Activated CD4-positive, CD25-positive, alpha-beta regulatory T cell treated with anti-CD3 and anti-CD28 coated beads, Interleukin-2, amount 50 U/mL, for 16 hours (primary cell): ENCODE results near the gene NUMA1.

Experiments
- DNase-seq: peaks from one replicate; pipeline ENCODE4 v3.0.0-alpha.2; 2020; ENCODE audit warnings: low read depth, low spot score

The NUMA1 gene

DNA sequence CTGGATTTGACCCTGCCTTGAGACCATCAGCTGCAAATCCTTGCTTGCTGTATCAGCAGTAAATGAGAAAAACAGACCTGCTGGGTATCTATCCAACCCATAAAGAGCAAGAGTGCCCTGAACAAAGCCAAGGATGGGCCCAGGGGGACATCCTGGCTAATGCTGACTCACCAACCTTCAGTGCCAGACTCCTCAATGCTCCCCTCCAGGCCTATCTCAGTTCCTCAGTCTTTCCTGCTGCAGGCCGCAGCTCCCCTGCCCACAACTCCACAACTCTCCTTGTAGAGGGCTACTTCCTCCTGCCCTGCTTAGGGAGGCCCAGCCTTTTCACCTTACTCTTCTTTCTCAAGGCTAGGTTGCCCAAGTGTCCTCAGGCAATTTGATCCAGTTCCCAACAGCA, 20.1 kb upstream of the NUMA1 start:
- no peak for DNase-seq

DNA sequence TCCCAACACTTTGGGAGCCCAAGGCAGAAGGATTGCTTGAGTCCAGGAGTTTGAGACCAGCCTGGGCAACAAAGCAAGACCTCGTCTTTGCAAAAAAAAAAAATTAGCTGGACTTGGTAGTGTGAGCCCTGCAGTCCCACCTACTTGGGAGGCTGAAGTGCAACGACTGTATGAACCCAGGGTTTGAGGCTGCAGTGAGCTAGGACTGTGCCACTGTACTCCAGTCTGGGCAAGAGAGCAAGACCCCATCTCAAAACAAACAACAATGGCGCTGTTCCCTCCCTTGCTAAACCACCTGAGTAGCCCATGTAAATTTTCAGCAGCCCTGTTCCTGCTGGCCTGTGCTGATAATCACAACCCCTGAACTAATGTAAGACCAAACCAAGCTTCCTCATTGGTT, 19.7 kb upstream of the NUMA1 start:
- no peak for DNase-seq

DNA sequence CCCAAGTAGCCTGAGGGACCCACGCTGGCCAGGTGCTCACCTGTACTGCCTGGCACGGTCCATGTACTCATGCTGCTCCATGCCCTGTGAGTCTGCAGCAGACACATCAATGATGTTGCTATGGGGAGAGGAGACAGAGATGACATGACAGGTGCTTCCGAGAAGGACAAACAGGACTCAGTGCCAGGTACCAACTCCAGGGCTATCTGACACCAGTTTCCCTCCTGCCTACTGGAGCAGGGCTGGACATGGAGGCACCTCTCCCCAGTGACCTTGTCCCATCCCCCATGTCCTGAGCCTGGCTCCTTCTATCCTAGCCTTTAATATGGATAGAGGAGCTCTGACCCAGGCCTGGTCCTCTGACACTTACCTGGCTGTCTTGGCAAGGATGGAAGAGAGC, 18.4 kb upstream of the NUMA1 start:
- DNase-seq, result no peak

DNA sequence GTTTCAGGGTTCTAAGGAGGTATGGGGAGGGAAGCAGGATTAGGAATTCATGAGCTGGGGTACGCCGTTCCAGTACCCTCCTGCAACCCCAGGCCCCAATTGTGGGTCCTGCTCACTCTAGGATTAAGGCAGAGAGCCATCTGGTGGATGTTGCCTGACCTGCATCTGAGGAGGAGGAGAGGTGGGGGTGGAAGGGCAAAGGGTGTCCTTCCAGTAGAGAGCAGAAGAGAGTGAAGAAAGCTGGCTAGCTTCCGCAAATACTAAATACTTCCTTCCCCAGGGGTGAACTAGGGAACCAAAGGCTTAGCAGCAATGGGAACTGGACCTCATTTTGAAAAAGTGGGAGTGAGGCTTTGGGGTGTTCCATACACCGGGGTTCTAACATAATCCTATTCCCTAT, 10.9 kb upstream of the NUMA1 start:
- DNase-seq, result peak; percentile 40

DNA sequence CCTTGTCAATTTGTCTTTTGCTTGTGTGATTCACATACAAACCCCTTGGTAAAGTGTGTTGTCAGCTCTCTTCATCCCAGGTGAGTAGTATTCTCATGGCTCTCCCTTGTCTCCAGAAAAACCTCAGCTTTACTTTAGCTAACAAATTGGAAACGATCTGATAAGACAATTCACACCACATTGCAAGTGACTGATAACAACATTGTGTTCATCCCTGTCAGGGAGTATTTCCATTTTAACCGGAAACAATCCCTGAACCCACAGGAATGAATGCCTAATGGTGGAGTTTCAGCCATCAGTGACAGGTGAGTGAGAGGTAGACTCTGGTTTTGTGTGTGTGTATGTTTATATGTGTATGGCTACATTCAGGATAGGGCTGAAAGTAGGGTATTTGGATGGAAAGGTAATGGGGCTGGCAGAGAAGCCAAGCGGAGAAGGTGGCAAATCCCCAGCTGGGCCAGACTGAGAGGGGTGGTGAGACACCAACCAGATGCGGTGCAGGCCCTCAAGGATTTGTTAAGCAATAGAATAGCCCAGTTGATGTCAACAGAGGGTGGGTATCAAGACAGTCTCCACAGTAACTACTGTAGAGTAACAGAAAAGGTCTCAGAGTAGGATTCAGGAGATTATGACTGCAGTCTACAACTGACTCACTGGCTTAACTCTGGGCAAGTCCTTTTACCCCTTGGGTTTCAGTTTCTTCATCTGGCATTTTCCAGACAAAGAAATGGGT, 7.9 kb upstream of the NUMA1 start:
- DNase-seq, result no peak

DNA sequence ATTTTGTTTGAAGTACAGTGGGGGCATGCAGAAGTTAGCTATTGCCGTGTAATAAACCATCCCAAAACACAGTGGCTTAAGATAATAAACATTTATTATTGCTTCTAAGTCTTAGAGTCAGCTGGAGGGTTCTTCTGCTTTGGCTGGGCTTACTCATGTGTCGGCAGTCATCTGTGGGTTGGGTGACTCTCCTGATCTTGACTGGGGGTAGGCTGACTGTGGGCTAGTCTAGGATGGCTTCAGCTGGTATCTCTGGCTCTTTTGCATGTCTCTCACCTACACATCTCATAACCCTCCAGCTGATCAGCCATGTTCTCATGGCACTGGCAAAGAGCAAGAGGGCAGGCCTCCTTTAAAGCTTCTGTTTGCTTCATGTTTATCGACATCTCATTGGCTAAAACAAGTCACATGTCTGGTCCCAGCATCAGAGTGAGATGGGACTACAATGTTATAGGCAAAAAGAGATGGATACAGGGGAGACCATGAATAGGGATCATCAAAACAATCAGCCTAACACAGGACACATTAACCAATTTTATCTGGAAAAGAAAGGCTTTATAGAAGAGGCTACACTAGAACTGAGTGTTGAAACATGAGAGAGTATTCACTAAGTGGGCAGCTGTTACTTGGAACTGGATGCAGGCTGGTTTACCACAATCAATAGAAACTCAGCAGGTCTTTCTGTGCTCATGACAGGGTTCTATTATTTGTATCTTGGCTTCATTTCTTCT, 5.4 kb upstream of the NUMA1 start:
- no peak for DNase-seq

DNA sequence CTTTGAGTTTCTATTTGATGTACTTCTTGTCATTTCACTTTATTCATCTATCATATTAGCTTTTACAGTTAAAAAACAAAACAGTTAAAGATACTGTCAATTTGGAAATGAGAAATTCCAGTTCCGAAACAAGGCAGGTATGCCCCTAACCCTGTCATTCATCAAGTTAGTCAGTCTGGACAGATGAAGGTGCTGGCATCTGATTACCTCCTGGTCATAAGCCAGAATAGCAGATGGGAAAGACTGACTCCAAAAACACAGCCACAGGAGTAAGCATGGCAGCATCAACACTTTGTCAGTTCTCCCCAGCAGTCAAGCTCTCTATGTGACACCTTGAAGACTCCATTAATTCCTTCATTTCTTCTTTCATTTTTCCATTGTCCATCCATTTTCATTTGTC, 4.6 kb upstream of the NUMA1 start:
- DNase-seq, result no peak

DNA sequence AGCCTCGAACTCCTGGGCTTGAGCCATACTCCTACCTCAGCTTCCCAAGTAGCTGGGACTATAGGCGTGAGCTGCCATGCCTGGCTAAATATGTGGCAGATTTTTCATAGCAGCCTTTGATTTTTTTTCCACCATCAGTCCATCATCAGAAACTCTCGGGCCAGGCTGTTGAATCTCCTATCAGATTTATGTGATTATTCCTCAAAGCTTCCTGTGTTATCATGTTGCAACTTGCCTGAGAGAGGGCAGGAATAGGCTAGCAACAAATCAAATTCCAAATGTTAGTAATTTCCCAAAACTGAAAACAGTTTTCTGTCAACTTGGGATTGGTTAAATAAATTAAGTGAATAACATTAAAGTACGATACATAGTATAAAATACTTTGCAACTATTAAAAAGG, 3.7 kb upstream of the NUMA1 start:
- DNase-seq, result no peak

DNA sequence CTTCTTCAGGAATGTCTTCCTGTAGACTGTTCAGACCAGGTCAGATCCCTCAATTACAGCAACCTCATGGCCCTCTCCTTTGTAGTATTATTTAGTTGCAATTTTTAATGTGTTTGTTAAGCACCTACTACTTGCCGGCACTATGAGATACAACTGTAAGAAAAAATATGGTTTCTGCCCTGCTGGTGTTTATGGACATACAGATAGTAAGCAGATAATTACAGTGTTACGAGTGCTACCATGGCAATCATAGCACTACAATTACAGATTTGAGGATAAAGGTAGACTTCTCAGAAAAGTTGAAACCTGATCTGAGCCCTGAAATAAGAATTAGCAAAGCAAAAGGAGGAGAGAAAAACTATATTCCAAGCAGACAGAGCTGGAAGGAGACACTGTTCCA, 3.1 kb upstream of the NUMA1 start:
- no peak for DNase-seq

DNA sequence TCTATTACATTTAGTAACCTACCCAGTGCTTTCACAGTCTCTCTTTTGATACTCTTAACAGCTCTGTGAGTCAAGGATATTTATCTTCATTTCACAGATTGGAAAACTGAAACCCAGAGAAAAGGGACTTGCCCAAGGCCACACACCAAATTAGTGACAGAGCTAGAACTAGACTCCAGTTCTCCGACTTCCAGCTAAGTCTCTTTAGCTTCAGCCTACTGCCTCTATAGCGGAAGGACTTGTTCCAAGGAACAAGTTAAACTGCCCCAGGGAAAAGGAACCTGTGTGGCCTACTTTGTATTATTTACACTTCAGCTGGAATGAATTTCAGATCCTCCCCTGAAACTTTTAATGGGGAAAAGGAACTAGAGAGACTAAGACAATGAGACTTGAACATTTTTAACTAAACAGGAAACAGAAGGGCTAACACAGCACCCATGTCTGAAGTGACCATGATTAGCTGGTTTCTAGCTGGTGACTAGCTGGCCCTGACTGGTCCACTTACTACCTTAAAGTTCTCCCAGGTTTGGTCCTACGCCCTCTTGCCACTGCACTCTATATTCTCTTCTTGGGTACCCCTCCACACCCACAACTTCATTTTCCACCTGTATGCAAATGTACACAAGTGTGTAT, 1.6 kb upstream of the NUMA1 start:
- DNase-seq, result no peak

DNA sequence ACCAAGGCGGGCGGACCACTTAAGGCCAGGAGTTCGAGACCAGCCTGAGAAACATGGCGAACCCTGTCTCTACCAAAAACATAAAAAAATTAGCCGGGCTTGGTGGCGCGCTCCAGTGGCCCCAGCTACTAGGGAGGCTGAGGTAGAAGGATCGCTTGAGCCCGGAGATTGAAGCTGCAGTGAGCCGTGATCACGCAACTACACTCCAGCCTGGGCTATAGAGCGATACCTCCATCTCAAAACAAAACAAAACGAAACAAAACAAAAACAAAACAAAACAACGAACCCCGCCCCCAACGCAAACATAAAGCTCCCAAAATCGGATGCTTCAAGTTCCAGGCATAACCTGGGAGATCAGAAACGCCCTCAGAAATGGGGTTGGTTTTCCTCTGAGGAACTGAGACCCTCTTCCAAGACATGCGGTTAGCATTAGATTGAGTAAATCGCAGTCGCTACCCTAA, 872 bp upstream of the NUMA1 start:
- no peak for DNase-seq

DNA sequence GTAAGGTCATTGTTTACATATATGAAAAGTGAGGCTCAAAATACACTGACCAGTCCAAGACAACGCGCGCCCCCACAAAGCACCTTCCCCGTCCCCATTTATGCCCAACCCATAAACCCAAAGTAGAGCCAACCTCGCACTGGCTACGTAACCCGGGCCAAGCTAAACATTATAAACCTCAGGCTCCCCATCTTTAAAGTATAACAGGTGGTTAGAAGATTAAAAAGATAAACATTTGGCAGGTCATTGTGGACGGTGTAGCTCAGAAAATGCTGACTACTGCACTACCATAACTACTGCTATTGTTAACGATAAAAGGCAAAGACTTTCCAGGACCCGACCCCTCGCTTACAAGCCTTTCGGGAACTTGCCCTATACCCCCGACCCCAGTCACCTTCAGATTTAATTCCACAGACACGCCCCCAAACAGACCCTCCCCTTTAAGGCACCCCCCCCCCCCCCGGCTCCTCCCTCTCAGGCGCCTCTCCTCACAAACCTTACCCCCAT, 470 bp downstream of the NUMA1 start:
- DNase-seq, result no peak

DNA sequence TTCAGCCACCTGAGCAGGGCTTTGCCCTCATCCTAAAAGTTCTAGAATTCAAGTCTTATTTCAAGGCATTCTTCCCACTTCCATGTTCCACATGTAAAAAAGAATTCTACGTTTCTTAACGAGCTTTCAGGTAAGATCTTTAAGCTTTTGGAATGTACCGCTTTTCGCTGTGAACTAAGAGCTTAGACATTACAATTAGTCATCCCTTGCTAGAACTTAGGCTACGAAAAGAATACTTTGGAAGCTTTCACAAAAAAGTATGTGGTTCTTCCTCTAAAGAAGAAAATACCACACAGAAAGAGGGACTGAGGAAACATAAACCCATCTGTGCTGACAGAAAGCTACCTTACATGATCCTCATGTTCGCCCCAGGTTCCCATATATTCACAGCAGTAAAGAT, 1.9 kb downstream of the NUMA1 start:
- no peak for DNase-seq

DNA sequence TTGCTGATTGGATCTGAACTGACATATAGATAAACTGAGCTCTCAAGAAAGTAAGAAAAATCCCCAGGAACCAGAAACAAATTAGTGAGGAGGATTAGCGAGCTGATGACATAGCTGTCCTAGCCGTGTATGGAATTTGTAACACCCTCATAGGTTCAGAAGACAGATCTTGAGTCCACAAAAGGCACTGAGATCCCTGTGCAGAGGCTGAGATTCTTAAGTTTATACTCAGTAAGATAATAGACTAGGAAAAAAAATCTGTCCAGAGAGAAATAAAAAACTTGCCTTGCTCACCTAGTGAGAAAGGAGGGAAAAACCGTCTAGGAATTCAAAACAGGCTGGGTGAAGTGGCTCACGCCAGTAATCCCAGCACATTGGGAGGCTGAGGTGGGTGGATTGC, 4.6 kb downstream of the NUMA1 start:
- no peak for DNase-seq

DNA sequence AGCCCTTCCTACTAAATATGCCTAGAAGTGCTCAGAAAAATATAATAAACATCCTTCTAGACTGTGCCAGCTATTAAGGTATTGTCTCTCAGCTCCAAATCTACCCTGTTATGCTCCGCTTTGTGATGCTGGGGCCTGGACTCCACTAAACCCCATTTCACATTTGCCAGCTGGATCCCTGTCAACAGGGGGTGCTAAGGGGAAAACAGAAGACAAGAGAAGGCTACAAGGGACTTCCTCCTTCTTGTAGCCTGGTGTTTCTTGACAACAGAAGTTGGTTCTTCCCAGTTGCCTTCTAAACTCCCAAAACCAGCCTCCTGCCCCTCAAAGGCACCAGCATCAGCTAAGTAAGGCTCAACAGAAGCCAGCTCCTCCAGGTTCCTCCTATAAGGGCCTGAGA, 5.2 kb downstream of the NUMA1 start:
- no peak for DNase-seq

DNA sequence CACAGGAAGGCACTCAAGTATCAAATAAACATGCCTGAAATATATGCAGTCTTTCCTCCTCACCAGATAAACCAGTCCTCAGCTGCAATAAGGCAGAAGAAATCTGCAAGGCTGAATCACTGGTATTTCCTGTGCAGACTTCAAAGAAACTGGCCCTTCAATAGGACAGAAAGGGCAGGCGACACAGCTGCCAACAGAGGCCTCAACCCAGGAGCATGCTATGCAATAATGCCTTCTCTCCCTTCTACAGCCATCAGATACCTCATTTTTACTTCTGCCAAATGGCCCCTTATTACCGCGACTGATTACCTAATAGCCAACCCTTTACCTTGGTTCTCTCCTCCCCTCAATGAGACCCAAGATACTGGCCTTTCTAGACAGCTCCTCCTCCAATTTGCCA, 8.0 kb downstream of the NUMA1 start:
- no peak for DNase-seq

DNA sequence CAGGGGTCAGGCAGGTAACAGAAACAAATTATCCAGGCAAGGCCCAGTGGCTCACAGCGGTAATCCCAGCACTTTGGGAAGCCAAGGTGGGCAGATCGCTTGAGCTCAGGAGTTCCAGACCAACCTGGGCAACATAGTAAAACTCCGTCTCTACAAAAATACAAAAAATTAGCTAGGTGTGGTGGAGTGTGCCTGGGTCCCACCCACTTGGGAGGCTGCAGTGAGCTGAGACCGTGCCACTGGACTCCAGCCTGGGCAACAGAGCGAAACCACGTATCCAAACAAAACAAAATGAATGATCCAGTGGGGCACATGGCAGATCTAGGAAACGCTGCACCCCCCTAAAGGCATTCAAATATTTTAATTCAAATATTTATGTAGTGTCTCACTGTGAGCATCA, 9.9 kb downstream of the NUMA1 start:
- no peak for DNase-seq

DNA sequence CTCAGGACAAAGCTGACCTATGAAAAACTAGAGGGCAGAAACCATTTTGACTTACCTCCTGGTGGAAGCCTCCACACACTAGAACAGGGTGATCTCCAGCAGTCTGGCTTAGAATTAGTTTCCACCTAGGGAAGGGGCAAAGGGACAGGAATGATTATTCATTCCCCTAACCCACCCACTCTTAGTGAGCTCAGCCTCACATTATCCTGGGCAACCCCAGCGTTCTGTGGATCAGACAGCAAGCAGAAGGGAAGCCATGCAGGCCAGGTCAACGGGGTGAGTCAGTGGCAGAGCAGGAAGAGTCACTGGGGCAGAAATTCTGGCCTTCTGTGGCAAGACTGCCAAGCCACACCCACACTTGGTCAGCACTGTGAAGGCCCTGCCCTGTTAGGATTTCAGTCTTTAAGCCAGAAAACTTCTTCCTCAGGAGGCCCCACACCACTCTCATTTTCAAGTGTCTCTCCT, 10.5 kb downstream of the NUMA1 start:
- no peak for DNase-seq

DNA sequence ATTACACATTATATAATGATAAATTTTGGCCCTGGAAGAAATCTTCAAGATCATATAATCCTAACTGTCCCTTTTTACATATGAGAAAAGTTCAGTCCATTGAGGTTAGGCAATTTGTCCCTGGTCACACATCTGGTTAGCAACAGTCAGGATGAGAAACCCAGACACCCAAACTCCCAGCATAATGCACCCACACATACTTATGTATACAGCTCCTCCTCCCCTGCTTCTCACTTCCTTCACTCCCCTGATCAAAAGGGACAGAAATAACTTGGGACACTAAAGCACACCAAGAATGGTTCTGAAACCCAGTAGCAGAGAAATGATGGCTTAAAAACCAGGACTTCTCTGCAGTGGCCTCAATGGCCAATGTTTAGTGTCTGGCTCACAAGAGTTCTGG, 11.1 kb downstream of the NUMA1 start:
- no peak for DNase-seq

DNA sequence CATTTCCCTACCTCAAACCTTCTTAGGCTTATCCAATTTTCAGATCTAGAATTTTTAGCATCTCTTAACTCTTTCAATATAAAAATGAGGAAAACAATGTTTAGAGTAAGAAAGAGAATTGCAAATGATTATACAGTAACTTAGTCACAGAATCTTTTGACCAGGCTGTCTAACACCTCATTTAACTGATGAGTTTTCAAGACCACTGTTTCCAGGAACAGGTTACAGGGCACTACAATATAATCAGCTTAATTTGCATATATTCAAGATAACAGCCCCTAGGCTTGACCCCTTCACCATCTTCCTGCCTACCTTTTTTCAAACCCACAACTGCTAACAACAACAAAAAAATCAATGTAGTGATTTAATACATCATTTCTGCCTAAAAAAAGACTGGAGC, 12.7 kb downstream of the NUMA1 start:
- no peak for DNase-seq

DNA sequence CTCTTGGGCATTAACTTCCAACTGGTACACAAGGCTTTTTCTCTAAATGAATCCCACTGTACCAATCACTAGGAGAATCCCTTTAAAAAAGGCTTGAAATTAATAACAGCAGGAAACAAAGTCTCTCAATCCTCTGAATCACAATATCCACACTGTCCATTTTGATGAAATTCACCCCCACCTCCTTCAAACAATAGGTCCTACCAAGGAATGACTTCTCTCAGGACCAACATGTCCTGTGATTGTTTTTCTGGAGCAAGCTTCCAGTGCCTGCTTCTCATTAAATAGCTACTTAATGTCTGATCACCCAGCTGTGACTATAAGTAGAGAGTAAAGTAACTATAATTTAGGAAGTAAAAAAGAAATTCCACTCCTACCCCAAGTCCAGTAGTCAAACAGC, 13.1 kb downstream of the NUMA1 start:
- no peak for DNase-seq

DNA sequence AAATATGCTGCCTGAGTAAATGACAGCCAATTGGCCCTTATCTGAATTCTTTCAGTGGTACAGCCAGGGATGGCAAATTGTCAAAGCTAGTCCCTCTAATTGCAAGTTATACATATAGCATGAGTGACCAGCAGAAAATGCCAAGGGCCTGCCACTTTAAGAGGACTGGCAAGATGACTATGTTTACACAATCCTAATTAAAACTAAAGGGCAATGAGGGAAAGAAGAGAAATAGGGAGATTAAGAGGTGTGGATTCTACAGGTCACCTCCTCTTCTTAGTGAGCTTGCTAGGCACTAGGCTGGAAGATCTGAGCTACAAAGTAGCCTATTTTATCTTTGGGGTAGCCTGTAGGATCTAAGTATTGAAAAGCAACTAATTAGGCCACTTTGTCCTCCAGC, 13.5 kb downstream of the NUMA1 start:
- no peak for DNase-seq
